Suprapubic skin (tissue), 4 donors: ENCODE measurements around the gene CPN2. TPM values are rescaled to one million over a fixed set of nuclear protein-coding genes. Genes with fewer than 3 reads are reported as not detected.
A peak's percentile ranks its signal among the peaks of the same experiment; 100 is the strongest.

Experiments used
- DNase-seq, 2 donors: peaks; one replicate each; pipeline ENCODE4 v3.0.0-alpha.2; 2019; ENCODE audit warnings: low spot score in 2 of 2
- H3K27ac ChIP-seq: fragments of 200-600 bp; sonication (generic); one replicate; pipeline ENCODE4 v1.5.1; 2019
- H3K27me3 ChIP-seq: fragments of 200-600 bp; sonication (generic); one replicate; pipeline ENCODE4 v1.5.1; 2019
- H3K36me3 ChIP-seq: fragments of 200-600 bp; sonication (generic); one replicate; pipeline ENCODE4 v1.5.1; 2019
- H3K4me1 ChIP-seq: fragments of 200-600 bp; sonication (generic); one replicate; pipeline ENCODE4 v1.5.1; 2019
- H3K4me3 ChIP-seq: fragments of 200-600 bp; sonication (generic); one replicate; pipeline ENCODE4 v1.5.1; 2019; ENCODE audit warnings: mild to moderate bottlenecking
- H3K9me3 ChIP-seq: fragments of 200-600 bp; sonication (generic); one replicate; pipeline ENCODE4 v1.5.1; 2019
- CTCF ChIP-seq, 2 donors: fragments of 200-600 bp in 1 of 2; fragments of 450-650 bp in 1 of 2; sonication (generic) in 1 of 2; IDR thresholded peaks; one replicate each; pipeline ENCODE4 v1.5.1; 2016 to 2019; ENCODE audit warnings: antibody characterized with exemption in 2 of 2, mild to moderate bottlenecking in 1 of 2, moderate library complexity in 1 of 2
- EP300 ChIP-seq: sonication (generic); formaldehyde crosslinking; IDR thresholded peaks from one replicate; pipeline ENCODE4 v1.6.1; 2017; ENCODE audit warnings: antibody characterized with exemption
- POLR2A ChIP-seq, 2 donors: fragments of 450-650 bp; IDR thresholded peaks; one replicate each; pipeline ENCODE4 v1.6.1; 2017; ENCODE audit warnings: antibody characterized with exemption in 2 of 2, mild to moderate bottlenecking in 2 of 2, moderate library complexity in 2 of 2
- POLR2AphosphoS5 ChIP-seq, 3 donors: sonication (generic); formaldehyde crosslinking; IDR thresholded peaks; one replicate each; pipeline ENCODE4 v1.6.1; 2017; ENCODE audit warnings: antibody characterized with exemption in 3 of 3
- WGBS: methylation state at CpG from one replicate; pipeline ENCODE4 v1.1.5; 2018; 5-methylcytosine and 5-hydroxymethylcytosine counted together
- total RNA-seq, 4 donors: library from RNA; depleted of rRNA; stranded (reverse); fragments of >200 nt; gene quantifications; one replicate each; pipeline ENCODE4 v1.1.0, GENCODE V29; 2016

CPN2 gene
- total RNA-seq, 4 donors from 2014 or later: not detected

GRCh38 chr3:194311000-194311399 lies 40.1 kb downstream of the CPN2 start:
- H3K9me3 ChIP-seq: no peaks in the 10 kb centered on the region
- no peak overlapping the region for H3K27ac ChIP-seq
- peaks cover 69% of the 10 kb centered on the region for H3K4me1 ChIP-seq
- H3K4me3 ChIP-seq: no peak overlapping the region
- H3K36me3 ChIP-seq: no peaks in the 10 kb centered on the region
- 91% methylated on average over 2 of the region's 2 CpGs for WGBS
- H3K27me3 ChIP-seq: no peaks in the 10 kb centered on the region
- no peak for TF ChIP-seq EP300
- TF ChIP-seq POLR2A (IDR thresholded peaks at IDR 0.05): no peak
- TF ChIP-seq CTCF (IDR thresholded peaks at IDR 0.05): no peak
- no peak for TF ChIP-seq POLR2AphosphoS5 (IDR thresholded peaks at IDR 0.05)
- DNase-seq: no peak

GRCh38 chr3:194310060-194310835 lies 40.9 kb downstream of the CPN2 start:
- Histone ChIP-seq H3K4me3 (no peak overlapping the region), H3K9me3 (no peaks in the 10 kb centered on the region), H3K4me1 (peaks cover 63% of the 10 kb centered on the region), H3K27ac (no peak overlapping the region), H3K27me3 (no peaks in the 10 kb centered on the region), H3K36me3 (no peaks in the 10 kb centered on the region)
- DNase-seq: peak in 1 of 2 donors; percentile 52
- 72% methylated on average over 11 of the region's 11 CpGs for WGBS
- TF ChIP-seq CTCF (IDR thresholded peaks at IDR 0.05) (no peak), EP300 (no peak), POLR2AphosphoS5 (IDR thresholded peaks at IDR 0.05) (no peak), POLR2A (IDR thresholded peaks at IDR 0.05) (no peak)

GRCh38 chr3:194308601-194309449 lies 42.3 kb downstream of the CPN2 start:
- 73% methylated on average over 8 of the region's 8 CpGs for WGBS
- Histone ChIP-seq H3K4me3 (no peak overlapping the region), H3K9me3 (no peaks in the 10 kb centered on the region), H3K36me3 (no peaks in the 10 kb centered on the region), H3K4me1 (peaks cover 48% of the 10 kb centered on the region), H3K27me3 (no peaks in the 10 kb centered on the region), H3K27ac (no peak overlapping the region)
- TF ChIP-seq CTCF (IDR thresholded peaks at IDR 0.05) (no peak), EP300 (no peak), POLR2AphosphoS5 (IDR thresholded peaks at IDR 0.05) (no peak), POLR2A (IDR thresholded peaks at IDR 0.05) (no peak)
- DNase-seq: peak in 1 of 2 donors; percentile 26

GRCh38 chr3:194307849-194308248 lies 43.3 kb downstream of the CPN2 start:
- Histone ChIP-seq H3K27me3 (no peaks in the 10 kb centered on the region), H3K4me3 (no peak overlapping the region), H3K36me3 (no peaks in the 10 kb centered on the region), H3K27ac (no peak overlapping the region), H3K4me1 (peaks cover 39% of the 10 kb centered on the region), H3K9me3 (no peaks in the 10 kb centered on the region)
- peak in 1 of 2 donors; percentile 29 for DNase-seq
- 77% methylated on average over 8 of the region's 8 CpGs for whole genome bisulfite sequencing
- TF ChIP-seq POLR2AphosphoS5 (IDR thresholded peaks at IDR 0.05): no peak
- no peak for TF ChIP-seq EP300
- no peak for TF ChIP-seq POLR2A (IDR thresholded peaks at IDR 0.05)

GRCh38 chr3:194306771-194307640 lies 44.1 kb downstream of the CPN2 start:
- TF ChIP-seq EP300 (no peak), POLR2AphosphoS5 (IDR thresholded peaks at IDR 0.05) (no peak), POLR2A (IDR thresholded peaks at IDR 0.05) (no peak), CTCF (IDR thresholded peaks at IDR 0.05) (no peak)
- no peaks in the 10 kb centered on the region for H3K36me3 ChIP-seq
- H3K27ac ChIP-seq: no peak overlapping the region
- H3K27me3 ChIP-seq: no peaks in the 10 kb centered on the region
- H3K4me3 ChIP-seq: no peak overlapping the region
- H3K9me3 ChIP-seq: no peaks in the 10 kb centered on the region
- DNase-seq: peak in 1 of 2 donors; percentile 16
- WGBS: 62% methylated on average over 13 of the region's 13 CpGs
- peaks cover 30% of the 10 kb centered on the region for H3K4me1 ChIP-seq
